Right cardiac atrium (tissue), 5 donors: Measurements from ENCODE around the gene PLEK. TPM values are rescaled to one million over a fixed set of nuclear protein-coding genes. Genes with fewer than 3 reads are reported as not detected.
"Not testable (repeated sequence)": the region's sequence is repeated elsewhere in the genome, so short reads cannot be mapped to it uniquely, and the experiment has no call there.

ENCODE experiments used
- ATAC-seq, 2 donors: fragments of 200-7000 bp; cut with Tn5 transposase; one replicate each; pipeline versions ENCODE4 v1.8.0 to v1.9.1; 2020; ENCODE audit warnings: moderate library complexity in 2 of 2, mild to moderate bottlenecking in 1 of 2
- DNase-seq, 3 donors: peaks; one replicate each; pipeline ENCODE4 v3.0.0-alpha.2; 2020
- H3K27ac ChIP-seq: one replicate; pipeline ENCODE4 v1.5.1; 2013; ENCODE audit warnings: mild to moderate bottlenecking, low read length, control low read depth, moderate library complexity
- H3K27me3 ChIP-seq: one replicate; pipeline ENCODE4 v1.6.1; 2013; ENCODE audit not compliant: control insufficient read depth, insufficient read depth
- H3K4me1 ChIP-seq: one replicate; pipeline ENCODE4 v1.6.1; 2013; ENCODE audit warnings: low read length; ENCODE audit not compliant: control insufficient read depth, insufficient read depth
- H3K4me3 ChIP-seq: one replicate; pipeline ENCODE4 v1.5.1; 2013; ENCODE audit warnings: low read length, control low read depth
- H3K9me3 ChIP-seq: one replicate; pipeline ENCODE4 v1.6.1; 2013; ENCODE audit warnings: low read length; ENCODE audit not compliant: control insufficient read depth
- WGBS: extraction: QIAGEN DNeasy Blood & Tissue Kit; methylation state at CpG from one replicate; pipeline ENCODE4 v1.1.7; 2013; 5-methylcytosine and 5-hydroxymethylcytosine counted together
- intact Hi-C, 4 donors: fragments of 100-400 bp; cut with DNase I; formaldehyde crosslinking; loops; one replicate each; pipeline versions ENCODE4 v1.11.0 to v1.14.0; 2022 to 2023
- polyA plus RNA-seq: library from polyadenylated mRNA; stranded (reverse); fragments of 200-250 nt; gene quantifications from one replicate; pipeline ENCODE4 v1.2.3, GENCODE V29; 2013
- total RNA-seq, 4 donors: library from RNA; stranded (reverse); fragmentation: NEBNext Ultra II Directional; extraction: Animal tissue kit (Norgen Biotek cat#: 25700); gene quantifications; one replicate each; pipeline ENCODE4 v1.2.1, GENCODE V29; 2021
- donor health status: healthy with polysubstance abuse.
- donor health status: DM: no; HTN: yes; CAD: no.
- donor health status: DM: no; HTN: no; CAD: no.
- donor health status: DM: no; HTN: yes; CAD: no; lungs with severe emphysema.
- donor health status: DM: yes; HTN: yes; CAD: no.

The PLEK gene
- total and polyA plus RNA-seq, 5 donors = 1.3 to 6.6 (median 4.2) TPM

DNA sequence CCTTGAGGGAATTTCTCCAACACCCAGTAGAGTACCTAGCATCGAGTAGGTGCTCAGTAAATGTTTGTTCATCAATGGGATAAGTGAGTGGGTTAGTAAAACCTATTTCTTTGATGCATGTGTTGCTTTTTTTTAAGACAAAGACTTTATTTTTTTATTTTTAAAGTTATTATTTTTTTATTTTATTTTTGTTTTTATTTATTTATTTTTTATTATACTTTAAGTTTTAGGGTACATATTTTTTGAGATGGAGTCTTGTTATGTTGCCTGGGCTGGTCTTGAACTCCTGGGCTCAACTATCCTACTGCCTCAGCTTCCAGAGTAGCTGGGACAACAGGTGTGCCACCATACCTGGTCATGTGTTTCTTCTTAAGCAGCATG, 20.8 kb downstream of the PLEK start:
- DNase-seq (no peak), ATAC-seq (no peak)
- H3K9me3 ChIP-seq = no peaks in the 10 kb centered on the region
- WGBS = 93% methylated on average over 1 of the region's 1 CpG
- H3K27ac ChIP-seq = no peak overlapping the region
- H3K4me1 ChIP-seq = peaks cover 2% of the 10 kb centered on the region
- intact Hi-C loops = no loop called here
- H3K27me3 ChIP-seq = no peaks in the 10 kb centered on the region
- no peak overlapping the region for H3K4me3 ChIP-seq

DNA sequence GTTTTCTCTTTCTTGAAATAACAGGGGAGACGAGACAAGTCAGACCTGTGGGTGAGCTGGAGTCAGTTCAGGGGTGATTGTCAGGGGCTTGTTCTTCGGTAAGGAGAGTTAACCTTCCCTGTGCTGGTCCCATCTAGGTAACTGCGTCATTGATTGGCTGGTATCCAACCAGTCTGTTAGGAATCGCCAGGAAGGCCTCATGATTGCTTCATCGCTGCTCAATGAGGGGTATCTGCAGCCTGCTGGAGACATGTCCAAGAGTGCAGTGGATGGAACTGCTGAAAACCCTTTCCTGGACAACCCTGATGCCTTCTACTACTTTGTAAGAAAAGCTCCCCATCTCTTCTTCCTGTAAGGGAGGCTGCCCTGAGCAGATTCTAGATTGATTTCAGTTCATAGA, 21.3 kb downstream of the PLEK start:
- ATAC-seq = no peak
- WGBS = 87% methylated on average over 5 of the region's 5 CpGs
- no peak overlapping the region for H3K27ac ChIP-seq
- H3K4me3 ChIP-seq = no peak overlapping the region
- H3K27me3 ChIP-seq = no peaks in the 10 kb centered on the region
- no peaks in the 10 kb centered on the region for H3K9me3 ChIP-seq
- H3K4me1 ChIP-seq = peaks cover 4% of the 10 kb centered on the region
- intact Hi-C loops = no loop called here
- DNase-seq = no peak

DNA sequence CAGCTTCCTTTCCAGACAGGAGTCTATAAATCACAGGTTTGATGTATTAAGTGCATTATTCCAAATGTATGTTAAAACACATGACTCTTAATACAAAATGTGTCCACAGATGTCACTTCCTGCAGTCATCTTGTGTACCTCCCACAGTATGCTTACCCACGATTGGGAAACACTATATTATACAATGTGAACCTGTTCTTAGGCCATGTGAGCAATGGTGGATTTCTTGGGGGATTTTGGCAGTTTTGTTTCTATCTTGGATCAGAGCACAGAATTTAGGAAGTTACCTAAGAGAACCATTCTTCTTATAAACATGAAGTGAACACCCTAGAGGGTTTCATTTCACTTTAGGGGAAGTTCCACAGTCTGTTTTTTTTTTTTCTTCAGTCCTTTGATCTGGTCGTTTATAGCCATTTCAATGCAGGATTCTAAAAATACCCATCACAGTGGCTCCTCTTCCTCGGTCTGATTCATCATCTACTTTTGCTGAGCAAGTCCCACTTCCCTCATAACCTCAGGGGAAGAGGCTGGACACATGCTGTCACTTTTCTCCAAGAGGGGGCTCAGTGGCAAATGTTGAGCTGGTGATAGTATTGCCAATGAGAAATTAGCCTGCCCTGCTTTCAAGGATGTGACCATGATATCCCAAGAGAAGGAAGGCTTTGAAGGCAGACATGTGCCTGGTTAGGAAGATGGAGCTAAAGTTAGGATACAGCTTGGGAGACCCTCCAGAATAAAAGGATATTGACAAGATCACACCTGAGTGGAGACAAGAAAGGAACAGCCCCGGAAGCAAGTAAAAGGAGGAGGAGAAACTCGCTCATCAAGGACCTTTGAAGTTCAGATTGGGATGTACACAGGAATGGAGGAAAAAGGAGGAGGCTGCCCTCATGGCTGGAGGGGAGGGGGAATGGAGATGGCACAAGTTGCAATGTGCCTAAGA, 22.6 kb downstream of the PLEK start:
- DNase-seq (no peak), ATAC-seq (no peak)
- WGBS = 60% methylated on average over 5 of the region's 5 CpGs
- Histone ChIP-seq H3K4me1 (peaks cover 4% of the 10 kb centered on the region), H3K4me3 (no peak overlapping the region), H3K9me3 (no peaks in the 10 kb centered on the region), H3K27me3 (no peaks in the 10 kb centered on the region), H3K27ac (no peak overlapping the region)
- intact Hi-C loops = no loop called here

DNA sequence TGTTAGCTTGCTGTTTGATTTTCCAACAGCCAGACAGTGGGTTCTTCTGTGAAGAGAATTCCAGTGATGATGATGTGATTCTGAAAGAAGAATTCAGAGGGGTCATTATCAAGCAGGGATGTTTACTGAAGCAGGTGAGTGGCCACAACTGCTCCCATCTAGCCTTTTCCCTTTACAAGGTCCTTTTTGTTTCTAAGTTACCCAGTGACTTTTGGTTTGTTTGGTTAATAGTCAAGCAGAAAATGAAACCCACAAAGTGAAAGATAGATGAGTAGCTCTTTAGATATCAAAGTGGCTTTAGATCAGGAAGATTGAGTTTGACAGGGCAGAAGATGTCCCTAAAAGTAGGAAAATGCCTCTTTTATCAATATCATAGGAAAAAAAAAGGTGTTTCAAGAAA, 23.3 kb downstream of the PLEK start:
- intact Hi-C loops = no loop called here
- H3K4me3 ChIP-seq = no peak overlapping the region

DNA sequence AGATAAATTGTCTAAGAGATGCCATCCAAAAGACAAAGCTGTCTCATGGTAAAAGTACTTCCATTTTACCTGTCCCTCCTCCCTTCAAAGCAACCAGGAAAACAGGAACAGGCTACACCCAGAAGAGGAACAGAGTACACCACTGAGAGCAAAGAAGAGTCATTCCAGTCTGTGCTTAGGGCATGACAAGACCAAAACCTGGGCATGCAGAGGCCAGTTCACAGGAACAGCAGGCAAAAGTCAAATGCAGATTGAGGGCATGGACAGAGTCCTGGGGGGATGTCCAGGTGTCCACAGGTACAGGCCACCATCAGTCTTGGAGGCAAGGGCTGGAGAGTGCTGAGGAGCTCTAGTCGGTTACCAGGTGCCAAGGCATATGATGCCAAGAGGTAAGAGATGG, 23.7 kb downstream of the PLEK start:
- ATAC-seq (no peak), DNase-seq (no peak)
- intact Hi-C loops = no loop called here
- no peaks in the 10 kb centered on the region for H3K27me3 ChIP-seq
- no peak overlapping the region for H3K4me3 ChIP-seq
- no peaks in the 10 kb centered on the region for H3K9me3 ChIP-seq
- H3K4me1 ChIP-seq = peaks cover 4% of the 10 kb centered on the region
- 90% methylated on average over 1 of the region's 1 CpG for WGBS
- H3K27ac ChIP-seq = no peak overlapping the region

More for the DNA sequence above, 23.3 kb downstream of the PLEK start:
- no peaks in the 10 kb centered on the region for H3K9me3 ChIP-seq
- DNase-seq (no peak), ATAC-seq (no peak)
- no peak overlapping the region for H3K27ac ChIP-seq
- H3K27me3 ChIP-seq = no peaks in the 10 kb centered on the region
- peaks cover 4% of the 10 kb centered on the region for H3K4me1 ChIP-seq

DNA sequence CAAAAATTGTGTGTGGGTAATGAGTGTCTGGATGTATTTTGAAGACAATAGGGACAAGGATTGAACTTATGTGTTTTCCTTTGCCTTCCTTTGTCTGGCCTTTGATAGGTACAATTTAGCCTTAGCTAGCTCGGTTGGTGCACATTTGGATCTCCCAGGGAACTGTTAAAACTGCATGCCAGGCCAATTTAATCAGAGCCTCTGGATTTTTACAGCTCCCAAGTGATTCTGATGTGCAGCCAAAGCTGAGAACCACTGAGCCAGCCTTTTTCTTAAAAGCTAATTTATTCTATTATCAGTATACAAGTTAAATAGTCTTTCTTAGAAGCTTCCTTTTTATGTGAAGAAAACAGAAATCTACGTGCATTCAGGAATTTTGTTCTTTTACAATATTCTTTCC, 25.0 kb downstream of the PLEK start:
- WGBS = 41% methylated on average over 2 of the region's 2 CpGs
- H3K27me3 ChIP-seq = no peaks in the 10 kb centered on the region
- no peaks in the 10 kb centered on the region for H3K9me3 ChIP-seq
- H3K4me3 ChIP-seq = no peak overlapping the region
- H3K27ac ChIP-seq = no peak overlapping the region
- peak; percentile 44 to 57 for ATAC-seq
- intact Hi-C loops = no loop called here
- no peak for DNase-seq
- H3K4me1 ChIP-seq = peaks cover 4% of the 10 kb centered on the region

DNA sequence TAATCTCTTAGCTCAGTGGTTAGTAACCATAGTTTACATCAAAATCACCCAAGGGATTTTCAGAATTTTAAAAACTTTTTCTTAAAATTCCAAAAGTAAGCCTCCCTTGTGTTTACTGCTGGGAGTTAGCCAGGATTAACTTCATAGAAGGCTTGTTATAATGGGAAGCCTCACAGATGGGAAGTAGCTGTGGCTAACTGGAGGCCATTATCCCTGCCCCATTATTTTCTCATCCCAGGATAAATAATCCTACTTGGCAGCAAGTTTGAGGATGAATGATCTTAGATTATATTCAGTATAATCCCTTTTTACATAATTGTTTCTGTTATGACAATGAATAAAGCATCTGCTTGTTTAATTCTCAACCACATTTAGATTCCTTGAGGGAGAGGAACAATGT, 25.5 kb downstream of the PLEK start:
- peaks cover 5% of the 10 kb centered on the region for H3K4me1 ChIP-seq
- H3K27me3 ChIP-seq = no peaks in the 10 kb centered on the region
- intact Hi-C loops = no loop called here
- H3K27ac ChIP-seq = no peak overlapping the region
- H3K4me3 ChIP-seq = no peak overlapping the region
- ATAC-seq (no peak), DNase-seq (no peak)
- H3K9me3 ChIP-seq = no peaks in the 10 kb centered on the region

DNA sequence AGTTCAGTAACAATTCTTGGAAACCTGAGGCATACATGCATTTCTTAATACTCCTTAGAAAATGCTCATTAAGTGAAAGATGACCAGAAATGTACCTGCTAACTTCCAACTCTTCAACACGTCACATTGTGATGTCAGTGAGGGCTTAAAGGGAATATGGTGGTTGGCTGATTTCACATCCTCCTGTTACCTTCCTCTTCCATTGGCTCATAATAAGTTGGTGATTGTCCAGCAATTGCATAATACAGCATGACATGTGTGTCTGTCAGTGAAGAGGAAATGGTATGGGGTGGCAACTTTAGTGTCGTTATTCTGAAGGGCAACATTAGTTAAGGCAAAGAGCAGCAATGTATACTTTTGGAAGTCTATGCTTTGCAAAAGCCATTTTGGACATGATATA, 26.0 kb downstream of the PLEK start:
- intact Hi-C loops = no loop called here
- peaks cover 8% of the 10 kb centered on the region for H3K4me1 ChIP-seq
- no peaks in the 10 kb centered on the region for H3K27me3 ChIP-seq
- H3K4me3 ChIP-seq = no peak overlapping the region
- H3K27ac ChIP-seq = no peak overlapping the region
- ATAC-seq (peak in 1 of 2 donors; percentile 53), DNase-seq (no peak)
- WGBS = 54% methylated on average over 2 of the region's 2 CpGs
- H3K9me3 ChIP-seq = no peaks in the 10 kb centered on the region

DNA sequence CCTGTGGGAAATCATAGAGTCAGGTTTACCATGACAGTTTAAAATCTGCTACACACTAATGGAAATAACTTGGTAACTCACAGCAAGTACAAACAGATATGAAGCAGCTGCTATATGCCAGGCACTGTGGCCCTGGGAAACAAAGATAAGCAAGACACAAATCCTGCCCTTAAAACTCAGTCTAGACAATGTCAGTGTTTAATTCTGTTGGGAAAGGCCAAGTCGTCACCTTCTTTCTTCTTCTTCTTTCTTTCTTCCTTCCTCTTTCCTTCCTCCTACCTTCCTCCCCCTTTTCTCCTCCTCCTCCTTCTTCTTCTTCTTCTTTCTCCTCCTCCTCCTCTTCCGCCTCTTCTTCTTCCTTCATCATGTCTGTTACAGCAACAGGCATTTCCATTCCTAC, 26.8 kb downstream of the PLEK start:
- DNase-seq = no peak
- 51% methylated on average over 2 of the region's 2 CpGs for WGBS
- Histone ChIP-seq H3K27ac (no peak overlapping the region), H3K4me1 (peaks cover 8% of the 10 kb centered on the region), H3K27me3 (no peaks in the 10 kb centered on the region), H3K4me3 (no peak overlapping the region), H3K9me3 (no peaks in the 10 kb centered on the region)
- ATAC-seq = peak in 1 of 2 donors; percentile 50
- intact Hi-C loops = no loop called here

DNA sequence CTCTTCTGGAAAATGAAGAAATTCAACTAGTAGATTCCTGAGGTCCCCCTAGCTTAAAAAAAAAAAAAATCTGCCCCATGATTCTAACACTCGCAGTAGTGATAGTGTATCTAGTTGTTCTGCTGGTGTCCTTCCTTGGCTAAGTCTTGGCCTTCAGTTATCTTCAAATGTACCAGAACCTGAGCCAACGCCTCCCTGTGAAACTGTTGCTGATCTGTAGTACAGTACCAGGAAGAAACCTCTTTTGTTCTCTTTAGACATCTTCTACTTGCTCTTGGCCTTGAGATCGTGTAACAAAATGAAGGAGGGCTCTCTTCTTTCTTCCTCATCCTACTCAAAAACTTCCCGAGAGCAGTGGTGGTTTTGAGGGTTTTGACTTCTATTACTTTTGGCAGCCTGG, 31.0 kb downstream of the PLEK start:
- Histone ChIP-seq H3K9me3 (no peaks in the 10 kb centered on the region), H3K27me3 (no peaks in the 10 kb centered on the region), H3K4me3 (no peak overlapping the region), H3K27ac (peak overlapping the region; percentile 64), H3K4me1 (peaks cover 6% of the 10 kb centered on the region)
- intact Hi-C loops = no loop called here
- peak in 1 of 2 donors; percentile 68 for ATAC-seq
- no peak for DNase-seq
- WGBS = 52% methylated on average over 4 of the region's 4 CpGs

DNA sequence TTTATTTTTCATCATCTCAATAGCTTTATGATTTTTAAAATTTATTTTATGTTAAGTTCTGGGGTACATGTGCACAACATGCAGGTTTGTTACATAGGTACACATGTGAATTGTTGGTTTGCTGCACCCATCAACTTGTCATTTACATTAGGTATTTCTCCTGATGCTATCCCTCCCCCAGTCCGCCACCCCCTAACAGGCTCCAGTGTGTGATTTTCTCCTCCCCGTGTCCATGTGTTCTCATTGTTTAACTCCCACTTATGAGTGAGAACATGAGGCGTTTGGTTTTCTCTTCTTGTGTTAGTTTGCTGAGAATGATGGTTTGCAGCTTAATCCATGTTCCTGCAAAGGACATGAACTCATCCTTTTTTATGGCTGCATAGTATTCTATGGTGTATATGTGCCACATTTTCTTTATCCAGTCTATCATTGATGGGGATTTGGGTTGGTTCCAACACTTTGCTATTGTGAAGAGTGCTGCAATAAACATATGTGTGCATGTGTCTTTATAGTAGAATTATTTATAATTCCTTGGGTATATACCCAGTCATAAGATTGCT, 32.7 kb downstream of the PLEK start:
- H3K27me3 ChIP-seq, DNase-seq, H3K4me1 ChIP-seq, H3K27ac ChIP-seq, H3K4me3 ChIP-seq, H3K9me3 ChIP-seq, ATAC-seq, intact Hi-C loops: not testable (repeated sequence)
- WGBS = 93% methylated on average over 3 of the region's 3 CpGs
